ENCODE measurements around the gene SNX27. TPM values are rescaled to one million over a fixed set of nuclear protein-coding genes. Genes with fewer than 3 reads are reported as not detected.

SNX27 gene
- total and polyA plus RNA-seq, 2 donors (not counting 1 experiment from before 2014, with no cell fraction given), result 13.5 to 45.6 TPM

DNA sequence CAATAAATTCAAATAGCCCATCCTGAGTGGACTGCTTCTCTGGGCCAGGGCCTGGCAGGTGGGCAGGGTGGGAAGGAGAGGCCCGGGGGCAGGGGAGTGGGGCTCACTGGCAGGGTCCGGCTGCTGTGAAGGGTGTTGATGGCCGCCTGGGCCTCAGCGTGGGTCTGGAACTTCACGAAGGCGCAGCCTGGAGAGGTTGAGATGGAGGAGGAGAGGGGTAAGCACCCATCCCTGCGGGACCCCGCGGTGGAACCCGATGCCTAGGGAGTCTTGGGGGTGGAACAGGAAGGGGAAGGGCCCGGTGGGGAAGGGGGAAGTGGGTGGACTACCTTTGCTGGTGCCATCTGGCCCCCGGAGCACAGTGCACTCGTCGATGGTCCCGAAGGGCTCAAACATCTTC, 97.0 kb downstream of the SNX27 start:
- DNase-seq, result no peak
- POLR2A ChIA-PET, result no interaction called here
- intact Hi-C loops (cut with micrococcal nuclease), result no loop called here
- Mint-ChIP-seq H3K4me1 (no peaks in the 10 kb centered on the region), H3K27me3 (peaks cover 21% of the 10 kb centered on the region), H3K9me3 (ENCODE audit: insufficient read depth) (no peaks in the 10 kb centered on the region), H3K27ac (no peak overlapping the region), H3K4me3 (no peak overlapping the region)
- Histone ChIP-seq H3K36me3 (replicated peaks in 1 of 2; ENCODE audit: control extremely low read depth in 1 of 2, control insufficient read depth in 1 of 2, extremely low read depth in 1 of 2, insufficient read depth in 2 of 2, low read length in 1 of 2) (no peaks in the 10 kb centered on the region), H3K4me1 (ENCODE audit: control insufficient read depth in 2 of 2, insufficient read depth in 2 of 2, low read length in 2 of 2) (no peaks in the 10 kb centered on the region), H3K27me3 (replicated peaks in 1 of 4; ENCODE audit: control extremely low read depth in 1 of 4, control insufficient read depth in 3 of 4, insufficient read depth in 4 of 4, low read length in 3 of 4) (no peaks in the 10 kb centered on the region), H3K4me3 (ENCODE audit: control extremely low read depth in 1 of 5, extremely low read depth in 1 of 5, insufficient read depth in 1 of 5, low read depth in 2 of 5, low read length in 4 of 5) (no peak overlapping the region), H2AFZ (ENCODE audit: insufficient read depth, low read depth, low read length, poor library complexity, severe bottlenecking) (no peak overlapping the region), H3K9me3 (ENCODE audit: control extremely low read depth in 1 of 3, control insufficient read depth in 2 of 3, insufficient read depth in 1 of 3, low read length in 2 of 3) (no peaks in the 10 kb centered on the region), H4K20me1 (ENCODE audit: control insufficient read depth, insufficient read depth, low read length, poor library complexity, severe bottlenecking) (no peaks in the 10 kb centered on the region), H3K9ac (ENCODE audit: low read length) (no peak overlapping the region), H3K4me2 (replicated peaks; ENCODE audit: low read depth, low read length, poor library complexity, severe bottlenecking) (no peak overlapping the region), H3K27ac (ENCODE audit: low read length in 2 of 2) (no peak overlapping the region), H3K79me2 (ENCODE audit: control insufficient read depth, insufficient read depth, low read length) (no peaks in the 10 kb centered on the region)
- no peak for TF ChIP-seq EZH2 (IDR thresholded peaks at IDR 0.05; ENCODE audit: borderline replicate concordance, insufficient read depth, low read depth, low read length, poor library complexity, severe bottlenecking)
- TF ChIP-seq, protein P1, sequence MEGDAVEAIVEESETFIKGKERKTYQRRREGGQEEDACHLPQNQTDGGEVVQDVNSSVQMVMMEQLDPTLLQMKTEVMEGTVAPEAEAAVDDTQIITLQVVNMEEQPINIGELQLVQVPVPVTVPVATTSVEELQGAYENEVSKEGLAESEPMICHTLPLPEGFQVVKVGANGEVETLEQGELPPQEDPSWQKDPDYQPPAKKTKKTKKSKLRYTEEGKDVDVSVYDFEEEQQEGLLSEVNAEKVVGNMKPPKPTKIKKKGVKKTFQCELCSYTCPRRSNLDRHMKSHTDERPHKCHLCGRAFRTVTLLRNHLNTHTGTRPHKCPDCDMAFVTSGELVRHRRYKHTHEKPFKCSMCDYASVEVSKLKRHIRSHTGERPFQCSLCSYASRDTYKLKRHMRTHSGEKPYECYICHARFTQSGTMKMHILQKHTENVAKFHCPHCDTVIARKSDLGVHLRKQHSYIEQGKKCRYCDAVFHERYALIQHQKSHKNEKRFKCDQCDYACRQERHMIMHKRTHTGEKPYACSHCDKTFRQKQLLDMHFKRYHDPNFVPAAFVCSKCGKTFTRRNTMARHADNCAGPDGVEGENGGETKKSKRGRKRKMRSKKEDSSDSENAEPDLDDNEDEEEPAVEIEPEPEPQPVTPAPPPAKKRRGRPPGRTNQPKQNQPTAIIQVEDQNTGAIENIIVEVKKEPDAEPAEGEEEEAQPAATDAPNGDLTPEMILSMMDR (IDR thresholded peaks at IDR 0.05), result no peak
- 80% methylated on average over 14 of the region's 15 CpGs for WGBS (ENCODE audit: insufficient coverage)
- ATAC-seq (ENCODE audit: low read depth), result no peak
- CTCF ChIA-PET, result no interaction called here

DNA sequence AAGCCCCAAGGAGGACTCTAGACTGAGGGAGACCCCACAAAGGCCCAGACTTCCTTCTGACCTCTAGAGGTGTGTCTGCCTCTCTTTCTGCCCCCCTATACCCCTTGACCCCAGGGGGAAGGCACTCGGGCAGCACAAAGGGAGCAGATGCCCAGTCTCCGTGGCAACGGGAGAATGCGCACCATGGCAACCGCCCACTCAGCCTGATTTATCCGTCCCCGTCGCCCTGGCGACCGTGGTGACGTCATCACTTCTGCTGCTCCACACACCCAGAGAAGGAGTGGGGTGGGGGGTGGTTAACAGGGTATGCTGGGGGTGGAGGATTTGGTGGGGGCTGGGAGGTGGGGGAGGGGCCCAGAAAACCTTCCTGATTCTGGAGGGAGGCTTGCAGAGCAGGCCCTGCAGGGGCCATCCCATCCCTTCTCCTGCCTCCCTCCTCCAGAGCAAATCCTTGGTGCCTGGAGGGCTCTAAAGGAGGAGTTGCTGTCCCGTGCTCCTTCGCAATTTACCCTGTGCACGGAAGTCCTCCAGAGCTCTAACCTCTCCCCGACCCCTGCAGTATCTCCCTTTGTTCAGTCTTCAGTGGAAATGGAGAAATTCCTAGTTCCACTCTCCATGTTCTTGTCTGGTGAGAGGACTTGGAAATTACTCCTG, 98.5 kb downstream of the SNX27 start:
- Mint-ChIP-seq H3K4me3 (no peak overlapping the region), H3K27me3 (peaks cover 36% of the 10 kb centered on the region), H3K4me1 (no peaks in the 10 kb centered on the region), H3K9me3 (ENCODE audit: insufficient read depth) (no peaks in the 10 kb centered on the region), H3K27ac (no peak overlapping the region)
- Histone ChIP-seq H3K4me2 (replicated peaks; ENCODE audit: low read depth, low read length, poor library complexity, severe bottlenecking) (no peak overlapping the region), H3K27ac (ENCODE audit: low read length in 2 of 2) (no peak overlapping the region), H3K79me2 (ENCODE audit: control insufficient read depth, insufficient read depth, low read length) (no peaks in the 10 kb centered on the region), H3K36me3 (replicated peaks in 1 of 2; ENCODE audit: control extremely low read depth in 1 of 2, control insufficient read depth in 1 of 2, extremely low read depth in 1 of 2, insufficient read depth in 2 of 2, low read length in 1 of 2) (no peaks in the 10 kb centered on the region), H3K27me3 (replicated peaks in 1 of 4; ENCODE audit: control extremely low read depth in 1 of 4, control insufficient read depth in 3 of 4, insufficient read depth in 4 of 4, low read length in 3 of 4) (peaks cover 0 to 12% (median 4%) of the 10 kb centered on the region in 4 experiments), H4K20me1 (ENCODE audit: control insufficient read depth, insufficient read depth, low read length, poor library complexity, severe bottlenecking) (no peaks in the 10 kb centered on the region), H3K9ac (ENCODE audit: low read length) (no peak overlapping the region), H3K4me1 (ENCODE audit: control insufficient read depth in 2 of 2, insufficient read depth in 2 of 2, low read length in 2 of 2) (no peaks in the 10 kb centered on the region), H3K9me3 (ENCODE audit: control extremely low read depth in 1 of 3, control insufficient read depth in 2 of 3, insufficient read depth in 1 of 3, low read length in 2 of 3) (peaks cover 0 to 2% (median 0%) of the 10 kb centered on the region in 3 donors), H2AFZ (ENCODE audit: insufficient read depth, low read depth, low read length, poor library complexity, severe bottlenecking) (no peak overlapping the region), H3K4me3 (ENCODE audit: control extremely low read depth in 1 of 5, extremely low read depth in 1 of 5, insufficient read depth in 1 of 5, low read depth in 2 of 5, low read length in 4 of 5) (no peak overlapping the region)
- no peak for TF ChIP-seq EZH2 (IDR thresholded peaks at IDR 0.05; ENCODE audit: borderline replicate concordance, insufficient read depth, low read depth, low read length, poor library complexity, severe bottlenecking)
- TF ChIP-seq, protein P1 (IDR thresholded peaks at IDR 0.05), result no peak
- intact Hi-C loops (cut with micrococcal nuclease), result no loop called here
- DNase-seq (no peak), ATAC-seq (ENCODE audit: low read depth) (no peak)
- 88% methylated on average over 7 of the region's 15 CpGs for WGBS (ENCODE audit: insufficient coverage)
- ChIA-PET CTCF (no interaction called here), POLR2A (no interaction called here)

Data from B cell (primary cell).